ENCODE measurements around the gene GAL3ST2.

The GAL3ST2 gene

GRCh38 chr2:241746084-241746483 is 30.5 kb upstream of the GAL3ST2 start:
- POLR2A ChIA-PET = no interaction called here
- CTCF ChIA-PET = no interaction called here
- no peak for DNase-seq (ENCODE audit: extremely low spot score)
- TF ChIP-seq CTCF (IDR thresholded peaks at IDR 0.05; ENCODE audit: control extremely low read depth, extremely low read depth, low read depth, missing control alignments) = no peak

- ChIA-PET POLR2A (no interaction called here), CTCF (interaction anchor here (1.3 kb wide), 1 partner anchor 38 kb away, joined by 4 read pairs; no protein-coding TSS in a partner anchor)
- no peak for DNase-seq (ENCODE audit: extremely low spot score)
- TF ChIP-seq CTCF (IDR thresholded peaks at IDR 0.05; ENCODE audit: control extremely low read depth, extremely low read depth, low read depth, missing control alignments) = no peak
Measured at GRCh38 chr2:241748468-241749256, 28.0 kb upstream of the GAL3ST2 start.

GRCh38 chr2:241750076-241750840 is 26.4 kb upstream of the GAL3ST2 start:
- ChIA-PET POLR2A (interaction anchor here (0.6 kb wide), 1 partner anchor 117 kb away, joined by 4 read pairs; no protein-coding TSS in a partner anchor), CTCF (no interaction called here)
- no peak for DNase-seq (ENCODE audit: extremely low spot score)
- TF ChIP-seq CTCF (IDR thresholded peaks at IDR 0.05; ENCODE audit: control extremely low read depth, extremely low read depth, low read depth, missing control alignments) = no peak

DNA sequence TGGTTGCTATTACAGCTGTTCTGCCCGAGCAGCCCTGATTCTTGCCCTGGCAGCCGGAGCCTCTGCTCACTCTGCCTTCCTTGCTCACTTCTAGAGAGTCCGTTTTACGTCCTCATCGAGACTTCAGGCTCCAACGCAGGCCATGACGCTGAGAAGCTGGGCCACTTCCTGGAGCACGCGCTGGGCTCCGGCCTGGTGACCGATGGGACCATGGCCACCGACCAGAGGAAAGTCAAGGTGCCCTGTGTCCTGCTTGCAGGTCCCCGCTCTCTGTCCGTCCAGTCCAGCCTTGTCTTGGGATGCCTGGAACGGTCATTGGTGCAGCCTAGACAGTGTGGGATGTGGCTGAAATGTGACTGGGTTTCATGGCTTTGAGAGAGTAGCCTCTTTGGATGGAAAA is 25.5 kb upstream of the GAL3ST2 start:
- ChIA-PET POLR2A (no interaction called here), CTCF (no interaction called here)
- DNase-seq (ENCODE audit: extremely low spot score) = no peak
- TF ChIP-seq CTCF (IDR thresholded peaks at IDR 0.05; ENCODE audit: control extremely low read depth, extremely low read depth, low read depth, missing control alignments) = no peak

DNA sequence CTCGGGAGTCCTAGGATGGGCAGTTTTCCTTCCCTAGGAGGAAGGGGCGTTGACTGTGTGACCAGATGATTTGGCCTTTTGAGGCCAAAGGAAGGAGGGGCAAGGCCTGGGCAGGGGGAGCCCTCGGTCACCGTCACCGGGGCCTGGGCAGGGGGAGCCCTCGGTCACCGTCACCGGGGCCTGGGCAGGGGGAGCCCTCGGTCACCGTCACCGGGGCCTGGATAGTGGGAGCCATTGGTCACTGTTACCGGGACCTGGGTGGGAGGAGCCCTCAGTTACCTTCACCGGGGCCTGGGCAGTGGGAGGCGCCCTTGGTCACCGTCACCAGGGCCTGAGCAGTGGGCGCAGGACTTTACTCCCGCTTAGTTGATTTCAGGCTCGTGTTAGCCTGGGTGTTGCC is 24.8 kb upstream of the GAL3ST2 start:
- no peak for DNase-seq (ENCODE audit: extremely low spot score)
- ChIA-PET CTCF (no interaction called here), POLR2A (no interaction called here)
- no peak for TF ChIP-seq CTCF (IDR thresholded peaks at IDR 0.05; ENCODE audit: control extremely low read depth, extremely low read depth, low read depth, missing control alignments)

DNA sequence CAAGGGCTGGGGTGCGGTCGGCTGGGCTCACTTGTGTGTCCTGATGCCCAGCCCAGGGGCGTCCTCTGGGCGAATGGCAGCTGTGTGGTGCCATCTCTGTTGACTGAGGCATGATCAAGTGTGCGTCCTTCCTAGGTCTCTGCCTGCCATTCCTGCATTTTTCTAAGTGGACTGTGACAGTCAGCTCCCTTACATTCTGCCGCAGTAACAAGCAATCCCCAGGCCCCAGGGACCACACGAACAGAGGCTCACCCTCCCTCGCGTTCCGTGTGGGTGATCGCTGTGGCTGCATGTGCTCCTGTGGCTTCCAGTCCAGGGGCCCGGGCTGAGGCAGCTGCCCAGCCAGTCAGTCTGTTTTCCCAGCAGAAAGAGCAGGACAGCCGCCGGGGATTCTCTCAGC is 24.4 kb upstream of the GAL3ST2 start:
- ChIA-PET CTCF (no interaction called here), POLR2A (no interaction called here)
- no peak for TF ChIP-seq CTCF (IDR thresholded peaks at IDR 0.05; ENCODE audit: control extremely low read depth, extremely low read depth, low read depth, missing control alignments)
- DNase-seq (ENCODE audit: extremely low spot score) = no peak
